Neutrophil (primary cell): Measurements from ENCODE around the gene NLGN2.

Experiments
- H3K27ac ChIP-seq: fragments of 200-600 bp; sonication (generic); 2 replicates; pipeline ENCODE4 v1.5.1; 2016; ENCODE audit warnings: mild to moderate bottlenecking, moderate library complexity
- H3K27me3 ChIP-seq: fragments of 200-600 bp; sonication (generic); 2 replicates; pipeline ENCODE4 v1.6.0; 2016; ENCODE audit warnings: mild to moderate bottlenecking
- H3K36me3 ChIP-seq: fragments of 200-600 bp; sonication (generic); 2 replicates; pipeline ENCODE4 v1.5.1; 2017
- H3K4me1 ChIP-seq, 2 experiments: fragments of 200-600 bp in 1 of 2; sonication (generic) in 1 of 2; 1 replicate in 1 of 2; 2 replicates in 1 of 2; pipeline versions ENCODE4 v1.5.1 to v1.6.1; 2013 to 2016; ENCODE audit warnings: low read depth in 1 of 2, low read length in 1 of 2, mild to moderate bottlenecking in 1 of 2, moderate library complexity in 1 of 2; ENCODE audit not compliant: control insufficient read depth in 1 of 2, insufficient read depth in 1 of 2
- H3K4me3 ChIP-seq, 2 experiments: fragments of 200-600 bp in 1 of 2; sonication (generic) in 1 of 2; 1 replicate in 1 of 2; 2 replicates in 1 of 2; pipeline ENCODE4 v1.5.1; 2013 to 2016; ENCODE audit warnings: low read depth in 1 of 2, low read length in 1 of 2, mild to moderate bottlenecking in 1 of 2, moderate library complexity in 1 of 2
- H3K9me3 ChIP-seq: fragments of 200-600 bp; sonication (generic); 2 replicates; pipeline ENCODE4 v1.5.1; 2016
- CTCF ChIP-seq: fragments of 200-600 bp; sonication (generic); IDR thresholded peaks from 2 replicates; pipeline ENCODE4 v1.5.1; 2016; ENCODE audit warnings: antibody characterized with exemption

NLGN2 gene

DNA sequence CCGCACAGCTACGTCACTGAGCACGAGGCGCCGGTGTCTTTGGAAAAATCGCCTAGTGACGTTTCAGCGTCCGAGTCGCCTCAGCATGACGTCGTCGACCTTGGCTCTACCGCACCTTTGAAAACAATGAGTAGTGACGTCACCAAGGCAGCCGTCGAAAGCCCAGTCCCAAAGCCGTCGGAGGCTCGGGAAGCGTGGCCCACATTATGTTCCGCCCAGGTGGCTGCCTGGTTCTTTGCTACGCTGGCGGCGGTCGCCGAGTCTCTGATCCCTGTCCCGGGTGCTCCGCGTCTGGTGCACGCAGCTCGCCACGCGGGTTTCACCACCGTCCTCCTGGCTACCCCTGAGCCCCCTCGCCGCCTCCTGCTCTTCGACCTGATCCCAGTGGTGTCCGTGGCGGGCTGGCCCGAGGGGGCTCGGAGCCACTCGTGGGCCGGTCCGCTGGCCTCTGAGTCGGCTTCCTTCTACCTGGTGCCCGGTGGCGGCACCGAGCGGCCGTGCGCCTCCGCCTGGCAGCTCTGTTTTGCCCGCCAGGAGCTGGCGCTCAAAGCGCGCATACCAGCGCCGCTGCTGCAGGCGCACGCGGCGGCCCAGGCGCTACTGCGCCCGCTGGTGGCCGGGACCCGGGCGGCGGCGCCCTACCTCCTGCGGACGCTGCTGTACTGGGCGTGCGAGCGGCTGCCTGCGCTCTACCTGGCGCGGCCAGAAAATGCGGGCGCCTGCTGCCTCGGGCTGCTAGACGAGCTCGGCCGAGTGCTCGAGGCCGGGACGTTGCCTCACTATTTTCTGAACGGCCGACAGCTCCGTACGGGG is 29.1 kb downstream of the NLGN2 start:
- TF ChIP-seq CTCF = peak; percentile 82
- Histone ChIP-seq H3K4me1 (peaks cover 50 to 61% of the 10 kb centered on the region in 2 experiments), H3K36me3 (no peaks in the 10 kb centered on the region), H3K9me3 (no peaks in the 10 kb centered on the region), H3K27me3 (peaks cover 51% of the 10 kb centered on the region), H3K27ac (peak overlapping the region; percentile 72), H3K4me3 (peak overlapping the region; percentile 58 to 75)

DNA sequence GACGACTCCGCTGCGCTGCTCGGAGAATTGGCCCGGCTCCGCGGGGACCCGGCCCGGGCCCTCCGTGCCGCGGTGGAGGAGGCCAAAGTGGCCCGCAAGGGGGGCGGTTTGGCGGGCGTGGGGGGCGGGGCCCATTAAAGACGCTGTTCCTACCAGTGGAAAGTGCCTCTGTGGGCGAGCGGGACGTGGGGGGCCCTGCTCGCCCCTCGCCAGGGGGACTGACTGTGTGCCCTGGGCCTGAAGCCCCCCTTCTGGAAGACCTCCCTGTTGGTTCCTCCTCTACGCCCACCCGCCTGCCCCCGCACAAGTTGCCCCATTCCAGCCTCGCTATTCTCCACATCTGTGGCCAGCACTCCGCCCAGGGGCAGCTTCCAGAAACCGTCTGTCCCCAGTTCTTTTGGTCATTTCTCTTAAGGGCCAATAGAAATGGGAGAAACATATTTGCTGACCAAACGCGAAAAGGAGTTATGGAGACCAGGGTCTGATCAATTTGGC is 29.8 kb downstream of the NLGN2 start:
- Histone ChIP-seq H3K4me3 (peak overlapping the region; percentile 58 to 75), H3K27ac (peak overlapping the region; percentile 72), H3K27me3 (peaks cover 57% of the 10 kb centered on the region), H3K4me1 (peaks cover 50 to 61% of the 10 kb centered on the region in 2 experiments), H3K9me3 (no peaks in the 10 kb centered on the region), H3K36me3 (no peaks in the 10 kb centered on the region)
- TF ChIP-seq CTCF = no peak

DNA sequence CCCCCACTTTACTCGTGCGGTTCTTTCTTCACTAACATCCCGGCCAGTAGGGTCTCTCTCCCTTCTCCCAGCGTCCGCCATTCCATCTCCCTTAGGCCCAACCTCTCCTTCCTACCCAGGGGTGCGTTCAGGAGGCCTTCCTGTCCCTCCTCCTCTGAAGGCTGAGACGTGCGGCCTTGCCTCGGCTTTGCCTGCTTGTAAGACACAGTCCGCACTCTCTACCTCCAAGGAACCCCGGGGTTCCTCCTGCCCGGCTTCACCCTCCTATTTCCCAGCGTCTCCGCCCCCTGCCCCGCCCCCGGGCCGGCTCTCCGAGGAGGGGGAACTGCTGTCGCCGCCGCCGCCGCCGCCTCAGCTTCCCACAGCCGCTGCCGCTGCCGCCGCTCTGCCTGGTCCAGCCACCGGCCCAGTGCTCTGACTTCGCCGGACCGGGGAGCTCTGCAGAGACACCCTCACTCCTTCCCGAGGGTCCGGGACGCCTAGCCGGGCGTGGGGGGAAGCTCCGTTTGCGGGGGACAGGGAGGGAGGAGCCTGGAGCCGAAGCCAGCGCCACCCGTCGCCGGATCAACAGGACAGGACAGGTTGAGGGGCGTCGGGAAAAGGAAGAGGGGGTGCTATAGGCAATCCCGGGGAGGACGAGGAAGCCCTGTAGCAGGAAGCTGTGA is 30.4 kb downstream of the NLGN2 start:
- peak overlapping the region; percentile 58 to 75 for H3K4me3 ChIP-seq
- H3K4me1 ChIP-seq = peaks cover 50 to 61% of the 10 kb centered on the region in 2 experiments
- H3K36me3 ChIP-seq = no peaks in the 10 kb centered on the region
- H3K9me3 ChIP-seq = no peaks in the 10 kb centered on the region
- peaks cover 64% of the 10 kb centered on the region for H3K27me3 ChIP-seq
- peak overlapping the region; percentile 63 for H3K27ac ChIP-seq
- TF ChIP-seq CTCF = peak; percentile 47

DNA sequence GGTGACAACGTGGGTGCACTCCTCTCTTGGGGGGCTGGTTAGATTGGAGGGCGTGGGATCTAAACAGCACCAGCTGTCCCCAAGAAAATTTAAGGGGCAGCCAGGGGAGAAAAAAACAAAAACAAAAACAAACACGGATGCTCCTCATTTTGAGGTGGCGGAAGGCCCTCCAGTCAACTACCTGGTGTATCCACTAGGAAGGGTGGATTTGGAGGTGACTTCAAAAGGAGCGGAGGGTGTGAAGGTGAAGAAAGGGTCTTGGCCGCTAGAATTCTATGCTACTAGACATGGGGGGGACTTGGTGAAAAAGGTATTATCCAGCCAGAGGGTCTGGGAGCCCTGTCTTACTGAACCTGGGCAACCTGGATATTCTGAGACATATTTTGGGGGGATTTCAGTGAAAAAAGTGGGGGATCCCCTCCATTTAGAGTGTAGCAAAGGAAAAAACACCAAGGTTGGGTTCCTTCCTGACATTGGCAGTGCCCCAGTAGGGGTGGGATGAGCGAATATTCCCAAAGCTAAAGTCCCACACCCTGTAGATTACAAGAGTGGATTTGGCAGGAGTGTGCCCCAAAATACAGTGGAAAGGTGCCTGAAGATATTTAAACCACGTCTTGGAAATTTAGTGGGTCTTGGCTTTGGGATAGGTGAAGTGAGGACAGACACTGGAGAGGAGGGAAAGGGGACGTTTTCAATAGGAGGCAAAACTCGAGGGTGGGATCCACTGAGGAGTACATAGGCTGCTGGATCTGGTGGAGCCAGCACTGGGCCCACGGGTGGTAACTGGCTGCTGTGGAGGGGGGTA is 31.2 kb downstream of the NLGN2 start:
- H3K4me1 ChIP-seq = peaks cover 50 to 61% of the 10 kb centered on the region in 2 experiments
- no peak overlapping the region for H3K27ac ChIP-seq
- H3K27me3 ChIP-seq = peaks cover 72% of the 10 kb centered on the region
- peak overlapping the region; percentile 58 to 75 for H3K4me3 ChIP-seq
- no peaks in the 10 kb centered on the region for H3K9me3 ChIP-seq
- H3K36me3 ChIP-seq = no peaks in the 10 kb centered on the region
- TF ChIP-seq CTCF = no peak

DNA sequence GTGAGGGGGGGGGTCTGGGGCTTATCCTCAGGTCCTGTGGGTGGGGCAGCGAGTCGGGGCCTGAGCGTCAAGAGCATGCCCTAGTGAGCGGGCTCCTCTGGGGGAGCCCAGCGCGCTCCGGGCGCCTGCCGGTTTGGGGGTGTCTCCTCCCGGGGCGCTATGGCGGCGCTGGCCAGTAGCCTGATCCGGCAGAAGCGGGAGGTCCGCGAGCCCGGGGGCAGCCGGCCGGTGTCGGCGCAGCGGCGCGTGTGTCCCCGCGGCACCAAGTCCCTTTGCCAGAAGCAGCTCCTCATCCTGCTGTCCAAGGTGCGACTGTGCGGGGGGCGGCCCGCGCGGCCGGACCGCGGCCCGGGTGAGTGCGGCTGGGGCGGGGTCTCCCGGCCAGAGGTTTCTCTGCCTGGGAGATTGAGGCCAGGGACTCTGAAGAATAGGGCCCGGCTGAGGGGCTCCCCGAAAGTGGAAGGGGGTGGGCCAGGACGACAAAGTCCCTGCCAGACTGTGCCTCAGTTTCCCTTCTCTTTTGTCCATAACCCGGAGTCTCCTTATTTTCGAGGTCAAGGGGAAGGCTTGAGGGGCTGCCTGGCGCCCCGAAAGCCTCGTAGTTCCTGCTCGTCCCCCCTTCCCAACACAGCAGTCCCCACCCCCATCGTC is 31.9 kb downstream of the NLGN2 start, which contains the start of gene FGF11:
TSS of gene FGF11 (plus strand) at position 51 of the 651 bp plus-strand sequence. CDS start at position 160, 109 bp downstream.
- Histone ChIP-seq H3K4me3 (peak within 1 kb of the TSS; percentile 58 to 75), H3K27me3 (peaks cover 79% of the 10 kb centered on the region), H3K27ac (peak within 1 kb of the TSS; percentile 63), H3K4me1 (peaks cover 51 to 61% of the 10 kb centered on the region in 2 experiments), H3K36me3 (no peaks in the 10 kb centered on the region), H3K9me3 (no peaks in the 10 kb centered on the region)
- TF ChIP-seq CTCF = no peak
